ENCODE measurements around the gene SRSF7. TPM values are rescaled to one million over a fixed set of nuclear protein-coding genes. Genes with fewer than 3 reads are reported as not detected.
"Not testable (repeated sequence)": the region's sequence is repeated elsewhere in the genome, so short reads cannot be mapped to it uniquely, and the experiment has no call there.

The SRSF7 gene
- 121 TPM for total RNA-seq

DNA sequence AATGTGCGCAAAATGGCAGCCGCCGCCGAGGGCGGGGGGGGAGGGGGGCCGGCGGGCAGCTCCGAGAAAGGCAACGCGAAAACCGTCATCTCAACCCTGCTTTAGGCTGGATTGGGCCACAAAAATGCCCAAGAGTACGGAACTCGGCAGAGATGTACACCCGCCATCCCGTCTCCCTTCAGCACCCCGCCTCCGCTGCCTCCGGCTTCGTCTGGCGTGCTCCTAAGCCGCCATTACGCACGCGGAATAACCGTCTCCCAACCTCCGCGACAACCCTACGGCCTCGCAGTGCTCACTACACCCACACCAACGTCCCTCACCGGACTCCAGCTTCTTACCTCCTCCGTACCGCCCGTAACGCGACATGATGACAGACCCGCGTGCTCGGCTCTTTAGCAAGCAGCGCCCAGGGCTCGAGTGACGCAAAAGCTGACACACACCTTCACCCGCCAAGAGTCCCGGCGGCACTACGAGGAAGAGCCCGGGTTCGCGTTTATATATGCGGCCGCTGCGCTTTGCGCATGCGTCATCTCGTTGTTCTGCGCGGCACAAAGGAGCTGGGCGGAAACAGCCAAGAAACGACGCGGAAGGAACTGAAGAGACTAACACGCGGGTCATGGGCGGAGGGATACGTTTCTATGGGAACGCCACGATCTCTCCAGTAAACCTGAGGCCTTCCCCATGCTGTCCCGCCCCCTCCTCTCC, at the start of gene SRSF7:
Gene SRSF7, minus strand, starts transcription at position 471 of the 705 bp plus-strand sequence. Its CDS starts 105 bp downstream, at position 366.
- DNase-seq (ENCODE audit: low spot score): peak; percentile 99
- ATAC-seq: peak; percentile 96
- intact Hi-C loops (cut with DNase I): no loop called here

DNA sequence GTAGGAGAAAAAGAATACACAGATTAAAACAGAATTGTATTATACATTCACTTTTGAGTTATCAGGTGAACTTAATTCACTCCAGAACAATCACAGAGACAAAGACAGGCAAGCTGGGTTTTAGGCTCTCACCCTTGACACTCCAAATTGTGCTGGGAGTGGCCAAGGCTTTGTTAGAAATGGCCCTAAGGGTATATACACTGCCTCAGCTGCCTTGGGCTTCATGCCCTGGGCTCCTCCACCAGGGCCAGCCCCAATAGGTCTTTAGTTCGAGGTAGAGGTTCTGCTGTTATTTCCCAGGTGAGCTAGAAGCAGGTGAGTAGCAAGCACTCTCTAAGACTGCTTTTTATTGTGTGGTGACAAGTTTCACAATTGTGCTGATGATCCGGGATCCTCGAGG, 46.8 kb upstream of the SRSF7 start:
- DNase-seq (ENCODE audit: low spot score) (no peak), ATAC-seq (no peak)
- intact Hi-C loops (cut with DNase I): no loop called here

DNA sequence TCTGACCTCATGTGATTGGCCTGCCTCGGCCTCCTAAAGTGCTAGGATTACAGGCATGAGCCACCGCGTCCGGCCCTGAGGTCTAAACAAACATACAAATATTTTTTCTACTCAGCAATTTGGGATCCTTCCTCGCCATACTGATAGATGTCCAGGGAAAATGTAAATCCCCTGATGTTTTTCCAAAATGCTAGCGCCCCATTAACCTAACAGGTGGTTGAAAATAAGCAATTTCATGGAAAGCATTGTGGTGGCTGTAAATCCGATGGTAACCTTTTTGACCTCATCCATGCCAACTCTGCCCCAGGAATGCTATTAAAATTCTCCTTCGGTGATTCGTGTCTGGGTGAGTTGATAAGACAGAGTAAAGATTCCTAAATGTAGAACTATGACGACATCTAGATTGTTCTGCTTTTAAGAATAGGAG, 46.1 kb upstream of the SRSF7 start:
- intact Hi-C loops (cut with DNase I): no loop called here
- no peak for ATAC-seq
- DNase-seq (ENCODE audit: low spot score): no peak

DNA sequence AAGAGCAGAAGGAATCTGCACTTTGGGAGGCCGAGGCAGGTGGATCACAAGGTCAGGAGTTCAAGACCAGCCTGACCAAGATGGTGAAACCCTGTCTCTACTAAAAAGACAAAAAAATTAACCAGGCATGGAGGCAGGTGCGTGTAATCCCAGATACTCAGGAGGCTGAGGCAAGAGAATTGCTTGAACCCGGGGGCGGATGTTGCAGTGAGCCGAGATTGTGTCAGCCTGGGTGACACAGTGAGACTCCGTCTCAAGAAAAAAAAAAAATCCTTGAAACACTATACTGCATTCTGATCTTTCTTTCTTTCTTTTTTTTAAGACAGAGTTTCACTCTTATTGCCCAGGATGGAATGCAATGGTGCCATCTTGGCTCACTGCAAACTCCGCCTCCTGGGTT, 43.9 kb upstream of the SRSF7 start:
- DNase-seq (ENCODE audit: low spot score); ATAC-seq; intact Hi-C loops (cut with DNase I): not testable (repeated sequence)

DNA sequence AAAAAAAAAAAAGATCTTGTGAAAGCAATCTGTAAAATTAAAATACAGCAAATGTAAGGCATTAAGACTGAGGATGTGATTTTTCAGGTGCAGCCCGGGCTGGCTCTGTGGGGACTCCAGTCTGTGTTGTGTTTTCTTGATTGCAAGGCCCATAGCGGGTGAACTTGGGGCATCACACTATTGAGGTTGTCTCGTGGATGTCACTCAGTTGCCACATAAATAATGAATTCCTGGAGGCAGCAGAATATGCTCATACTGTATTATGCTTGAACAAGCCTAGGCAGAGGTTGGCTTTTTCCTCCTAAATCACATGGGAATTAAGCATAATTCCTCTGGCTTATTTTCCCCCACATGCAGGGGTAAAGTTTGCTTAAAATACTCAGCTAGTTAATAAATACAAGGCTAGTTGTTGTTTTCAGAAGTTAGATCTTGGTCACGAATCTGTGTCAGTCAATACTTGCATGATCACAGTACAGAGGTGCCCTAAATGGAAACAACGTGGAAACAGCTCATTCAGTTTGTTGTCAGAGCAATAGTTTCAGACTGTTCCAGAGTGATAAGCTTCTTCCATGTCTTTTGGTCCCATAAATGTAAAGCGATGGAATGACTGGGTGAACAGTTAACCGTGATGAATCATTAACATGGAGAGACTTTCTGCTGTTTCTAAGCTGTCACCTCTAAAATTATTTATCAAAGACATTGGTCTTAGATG, 43.2 kb upstream of the SRSF7 start:
- no peak for ATAC-seq
- DNase-seq (ENCODE audit: low spot score): no peak
- intact Hi-C loops (cut with DNase I): no loop called here

DNA sequence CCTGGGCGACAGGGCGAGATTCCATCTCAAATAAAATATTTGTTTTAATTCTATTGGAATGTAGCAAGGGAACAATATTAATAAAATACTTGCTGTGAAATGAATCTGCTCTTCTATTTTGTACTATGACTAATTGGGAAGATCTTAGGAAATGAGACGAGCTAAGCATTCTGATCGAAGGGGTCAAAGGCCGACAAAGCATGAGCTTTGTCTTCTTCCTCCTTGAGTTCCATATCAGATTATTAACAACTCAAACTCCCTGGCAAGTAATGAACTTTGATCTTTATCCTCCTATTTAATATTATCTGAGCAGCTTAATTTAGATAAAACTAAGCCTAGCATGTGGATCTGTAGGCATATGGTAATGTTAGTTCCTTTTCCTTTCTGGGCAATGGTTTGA, 42.4 kb upstream of the SRSF7 start:
- intact Hi-C loops (cut with DNase I): no loop called here
- ATAC-seq (no peak), DNase-seq (ENCODE audit: low spot score) (no peak)

DNA sequence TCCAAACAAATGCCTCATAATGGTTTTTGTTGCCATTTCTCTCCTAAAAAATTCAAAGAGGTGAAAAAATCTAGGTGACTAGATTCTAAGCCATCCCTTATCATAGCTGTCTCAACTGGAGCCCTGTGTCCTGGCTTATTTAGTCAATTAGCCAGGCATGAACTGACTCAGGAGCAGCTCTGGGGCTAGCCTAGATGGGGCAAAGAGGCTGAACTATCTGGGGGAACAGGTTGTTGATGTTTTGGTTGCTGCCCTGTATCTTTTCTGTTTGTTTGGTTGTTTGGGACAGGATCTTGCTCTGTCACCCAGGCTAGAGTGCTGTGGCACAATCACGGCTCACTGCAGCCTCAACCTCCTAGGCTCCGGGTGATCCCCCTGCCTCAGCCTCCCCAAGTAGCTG, 41.6 kb upstream of the SRSF7 start:
- intact Hi-C loops (cut with DNase I): no loop called here
- DNase-seq (ENCODE audit: low spot score) (no peak), ATAC-seq (no peak)

DNA sequence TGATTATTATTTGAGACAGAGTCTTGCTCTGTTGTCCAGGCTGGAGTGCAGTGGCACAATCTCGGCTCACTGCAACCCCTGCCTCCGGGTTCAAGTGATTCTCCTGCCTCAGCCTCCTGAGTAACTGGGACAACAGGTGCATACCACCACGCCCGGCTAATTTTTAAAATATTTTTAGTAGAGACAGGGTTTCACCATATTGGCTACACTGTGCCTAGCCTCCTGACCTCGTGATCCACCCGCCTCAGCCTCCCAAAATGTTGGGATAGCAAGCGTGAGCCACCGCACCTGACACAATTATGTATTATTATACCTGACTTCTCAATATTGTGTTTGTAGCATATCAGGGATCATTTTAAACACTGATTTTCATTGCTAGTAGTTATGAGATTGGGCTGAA, 41.2 kb upstream of the SRSF7 start:
- intact Hi-C loops (cut with DNase I); ATAC-seq; DNase-seq (ENCODE audit: low spot score): not testable (repeated sequence)

DNA sequence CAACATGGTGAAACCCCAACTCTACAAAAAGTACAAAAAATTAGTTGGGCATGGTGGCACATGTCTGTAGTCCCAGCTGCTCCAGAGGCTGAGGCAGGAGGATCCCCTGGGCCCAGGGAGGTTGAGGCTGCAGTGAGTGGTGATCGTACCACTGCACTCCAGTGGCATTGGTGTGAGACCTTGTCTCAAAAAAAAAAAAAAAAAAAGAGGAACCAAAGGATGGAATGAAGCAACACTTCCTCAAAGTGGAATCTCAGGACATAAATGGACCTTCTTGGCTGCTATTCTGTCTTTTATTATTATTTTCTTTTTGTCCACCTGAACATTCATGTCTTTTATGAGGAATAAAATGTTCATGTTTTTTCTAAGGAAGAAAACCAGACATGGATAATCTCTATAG, 40.6 kb upstream of the SRSF7 start:
- DNase-seq (ENCODE audit: low spot score) (no peak), ATAC-seq (no peak)
- intact Hi-C loops (cut with DNase I): no loop called here

DNA sequence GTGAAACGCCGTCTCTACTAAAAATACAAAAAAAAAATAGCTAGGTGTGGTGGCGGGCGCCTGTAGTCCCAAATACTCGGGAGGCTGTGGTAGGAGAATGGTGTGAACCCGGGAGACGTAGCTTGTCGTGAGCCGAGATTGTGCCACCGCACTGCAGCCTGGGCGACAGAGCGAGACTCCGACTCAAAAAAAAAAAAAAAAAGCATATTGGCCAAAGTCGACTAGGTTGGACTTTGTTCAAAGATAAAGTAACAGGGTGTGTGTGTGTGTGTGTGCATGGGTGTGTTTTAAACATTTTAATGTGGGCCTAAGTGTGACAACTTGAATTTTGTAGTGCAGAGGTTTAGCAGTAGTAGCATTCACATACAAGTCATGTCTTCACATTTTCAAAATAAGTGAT, 38.5 kb upstream of the SRSF7 start:
- ATAC-seq (no peak), DNase-seq (ENCODE audit: low spot score) (no peak)
- intact Hi-C loops (cut with DNase I): no loop called here

DNA sequence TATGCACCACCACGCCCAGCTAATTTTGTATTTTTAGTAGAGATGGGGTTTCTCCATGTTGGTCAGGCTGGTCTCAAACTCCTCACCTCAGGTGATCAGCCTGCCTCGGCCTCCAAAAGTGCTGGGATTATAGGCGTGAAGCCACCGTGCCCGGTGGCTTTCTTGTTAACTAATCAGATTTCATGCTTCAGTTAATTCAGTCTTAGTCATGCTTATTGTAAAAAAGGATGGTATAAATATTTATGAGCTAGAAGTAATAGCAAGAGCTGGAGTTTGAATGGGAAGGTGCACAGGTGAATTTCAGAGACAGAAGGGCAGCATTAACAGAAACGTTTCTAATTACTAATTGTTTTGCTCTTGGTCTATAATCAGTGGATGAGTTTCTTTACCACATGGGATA, 37.1 kb upstream of the SRSF7 start:
- ATAC-seq (no peak), DNase-seq (ENCODE audit: low spot score) (peak; percentile 28)
- intact Hi-C loops (cut with DNase I): no loop called here

DNA sequence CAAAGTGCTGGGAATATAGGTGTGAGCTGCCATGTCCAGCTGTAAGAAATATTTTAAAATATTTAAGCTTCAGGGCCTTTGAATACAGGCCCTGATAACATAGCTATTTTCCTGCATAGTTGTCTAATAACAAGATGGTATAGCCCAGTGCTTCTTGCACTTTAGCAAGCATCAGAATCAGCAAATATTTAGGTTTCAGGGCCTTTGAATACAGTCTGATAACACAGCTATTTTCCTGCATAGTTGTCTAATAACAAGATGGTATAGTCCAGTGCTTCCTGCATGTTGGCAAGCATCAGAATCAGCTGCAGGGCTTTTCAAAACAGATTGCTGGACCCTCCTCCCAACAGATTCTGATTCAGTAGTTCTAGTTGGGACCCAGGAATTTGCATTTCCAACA, 32.4 kb upstream of the SRSF7 start:
- intact Hi-C loops (cut with DNase I): no loop called here
- DNase-seq (ENCODE audit: low spot score): no peak
- ATAC-seq: no peak

DNA sequence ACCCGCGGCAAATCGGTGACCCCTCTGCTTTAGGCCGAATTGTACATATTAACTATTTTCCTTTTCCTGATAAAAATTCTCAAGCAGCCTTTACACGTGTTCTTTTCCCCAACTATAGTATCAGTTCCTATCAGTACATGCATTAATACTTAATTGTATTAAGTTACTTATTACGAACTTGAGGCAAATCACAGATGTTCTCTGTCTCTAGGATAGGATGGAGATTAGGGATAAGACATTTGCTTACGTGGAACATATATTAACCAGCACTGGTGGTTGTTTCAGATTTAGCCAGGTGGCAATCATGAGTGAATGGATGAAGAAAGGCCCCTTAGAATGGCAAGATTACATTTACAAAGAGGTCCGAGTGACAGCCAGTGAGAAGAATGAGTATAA, 27.5 kb upstream of the SRSF7 start:
- DNase-seq (ENCODE audit: low spot score): no peak
- ATAC-seq: no peak
- intact Hi-C loops (cut with DNase I): no loop called here

DNA sequence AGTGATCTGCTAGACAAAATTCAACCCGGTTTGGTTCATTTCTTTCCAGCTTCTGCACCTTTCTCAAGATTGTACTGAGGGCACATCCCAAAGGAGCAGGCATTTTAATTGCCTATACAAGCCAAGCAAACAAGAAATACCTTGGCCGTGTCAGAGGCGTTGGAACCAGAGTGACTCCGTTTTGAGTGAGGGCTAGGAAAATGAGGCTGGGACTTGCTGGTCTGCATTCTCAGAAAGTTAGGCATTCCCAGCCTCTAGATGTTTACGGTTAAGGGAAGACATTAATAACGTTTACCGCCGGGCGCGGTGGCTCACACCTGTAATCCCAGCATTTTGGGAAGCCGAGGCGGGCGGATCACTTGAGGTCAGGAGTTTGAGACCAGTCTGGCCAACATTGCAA, 25.4 kb upstream of the SRSF7 start:
- intact Hi-C loops (cut with DNase I): no loop called here
- no peak for ATAC-seq
- DNase-seq (ENCODE audit: low spot score): no peak

DNA sequence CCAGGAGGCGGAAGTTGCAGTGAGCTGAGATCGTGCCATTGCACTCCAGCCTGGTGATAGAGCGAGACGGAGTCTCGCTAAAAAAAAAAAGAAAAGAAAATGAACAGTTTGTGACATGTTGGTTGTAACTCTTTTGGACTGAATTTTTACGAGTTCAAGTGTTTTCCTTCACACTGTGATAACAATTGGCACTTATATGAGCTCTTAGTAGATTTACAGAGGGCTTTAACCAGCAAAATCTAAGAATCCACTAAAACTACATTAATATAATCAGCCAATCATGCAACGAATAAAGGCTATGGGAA, 24.7 kb upstream of the SRSF7 start:
- intact Hi-C loops (cut with DNase I): no loop called here
- no peak for DNase-seq (ENCODE audit: low spot score)
- no peak for ATAC-seq

DNA sequence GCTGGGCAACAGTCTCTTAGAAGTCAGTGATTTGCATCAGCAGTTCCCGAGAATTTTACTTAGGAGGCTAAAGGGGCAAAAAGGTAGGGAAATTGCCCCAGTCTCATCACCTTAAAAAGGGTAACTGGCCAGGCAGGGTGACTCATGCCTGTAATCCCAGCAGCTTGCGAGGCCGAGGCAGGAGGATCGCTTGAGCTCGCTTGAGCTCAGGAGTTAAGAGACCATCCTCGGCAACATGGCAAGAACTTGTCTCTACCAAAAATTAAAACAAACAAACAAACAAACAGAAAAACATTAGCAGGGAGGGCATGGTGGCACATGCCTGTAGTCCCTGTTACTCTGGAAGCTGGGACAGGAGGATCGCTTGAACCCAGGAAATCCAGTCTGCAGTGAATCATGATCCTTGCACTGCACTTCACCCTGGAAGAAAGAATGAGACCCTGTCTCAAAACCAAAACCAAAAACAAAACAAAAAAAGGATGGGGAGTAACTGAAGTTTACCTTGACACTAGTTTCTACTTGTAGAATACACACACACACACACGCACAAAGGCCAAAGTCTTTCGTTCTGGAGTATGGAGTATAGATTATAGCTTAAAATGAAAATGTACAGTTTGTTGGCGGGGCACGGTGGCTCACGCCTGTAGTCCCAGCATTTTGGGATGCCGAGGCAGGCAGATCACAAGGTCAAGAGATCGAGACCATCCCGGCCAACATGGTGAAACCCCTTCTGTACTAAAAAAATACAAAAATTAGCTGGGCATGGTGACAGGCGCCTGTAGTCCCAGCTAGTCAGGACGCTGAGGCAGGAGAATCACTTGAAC, 24.1 kb upstream of the SRSF7 start:
- intact Hi-C loops (cut with DNase I): no loop called here
- ATAC-seq (no peak), DNase-seq (ENCODE audit: low spot score) (no peak)

DNA sequence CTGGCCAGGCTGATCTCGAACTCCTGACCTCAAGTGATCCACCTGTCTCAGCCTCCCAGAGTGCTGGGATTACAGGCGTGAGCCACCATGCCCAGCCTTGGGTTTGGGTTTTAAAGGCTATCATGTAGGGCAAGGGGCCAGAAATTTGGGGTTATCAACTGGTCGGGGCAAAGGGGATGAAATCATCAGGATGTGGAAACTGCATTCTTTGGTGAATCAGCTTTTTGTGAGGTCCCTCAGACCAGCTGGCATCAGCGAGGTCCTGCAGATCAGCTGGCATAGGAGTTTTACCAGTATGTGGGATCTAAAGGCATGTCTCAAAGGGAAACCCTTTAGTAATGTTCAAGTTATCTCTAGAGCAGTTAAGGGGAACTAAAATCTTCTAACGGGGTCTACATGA, 20.5 kb upstream of the SRSF7 start:
- intact Hi-C loops (cut with DNase I): no loop called here
- ATAC-seq (no peak), DNase-seq (ENCODE audit: low spot score) (no peak)

DNA sequence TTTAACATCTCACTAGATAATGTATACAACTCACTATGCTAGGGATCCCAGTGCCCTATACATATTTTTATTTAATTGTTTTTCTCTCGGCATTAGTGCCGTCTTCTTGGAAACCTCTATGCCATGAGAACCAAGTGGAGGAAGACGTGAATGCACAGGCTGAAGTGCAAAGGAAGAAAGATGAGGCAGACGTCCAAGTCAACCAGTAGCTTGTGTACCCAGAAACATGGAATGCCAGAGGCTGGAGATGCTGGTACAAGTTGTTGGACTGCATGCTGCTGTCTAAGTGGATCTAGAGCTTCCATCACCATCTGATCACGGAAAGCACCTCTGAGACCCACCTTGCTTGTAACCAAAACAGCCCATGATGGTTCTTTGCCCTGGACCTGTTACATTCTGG, 14.4 kb upstream of the SRSF7 start:
- intact Hi-C loops (cut with DNase I): no loop called here
- DNase-seq (ENCODE audit: low spot score): no peak
- ATAC-seq: no peak

DNA sequence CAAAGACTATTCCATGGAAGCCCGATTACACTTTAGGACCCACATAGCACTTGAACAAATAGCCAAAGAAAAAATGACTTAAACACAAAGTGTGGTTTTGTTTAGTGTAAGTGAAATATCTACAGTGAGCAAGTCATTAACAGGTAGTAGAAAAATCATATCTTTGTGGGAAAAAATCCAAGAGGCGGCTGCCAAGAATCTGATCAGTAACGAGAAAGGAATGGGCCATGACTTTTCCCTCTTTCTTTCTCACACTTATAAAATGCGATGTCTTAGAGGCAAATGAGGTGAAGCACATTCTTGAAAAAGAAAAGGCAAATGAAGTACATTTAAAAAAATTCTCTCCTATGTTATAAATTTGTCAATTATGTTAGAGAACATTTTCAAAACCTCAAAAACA, 14.0 kb upstream of the SRSF7 start:
- intact Hi-C loops (cut with DNase I): no loop called here
- DNase-seq (ENCODE audit: low spot score) (no peak), ATAC-seq (no peak)

DNA sequence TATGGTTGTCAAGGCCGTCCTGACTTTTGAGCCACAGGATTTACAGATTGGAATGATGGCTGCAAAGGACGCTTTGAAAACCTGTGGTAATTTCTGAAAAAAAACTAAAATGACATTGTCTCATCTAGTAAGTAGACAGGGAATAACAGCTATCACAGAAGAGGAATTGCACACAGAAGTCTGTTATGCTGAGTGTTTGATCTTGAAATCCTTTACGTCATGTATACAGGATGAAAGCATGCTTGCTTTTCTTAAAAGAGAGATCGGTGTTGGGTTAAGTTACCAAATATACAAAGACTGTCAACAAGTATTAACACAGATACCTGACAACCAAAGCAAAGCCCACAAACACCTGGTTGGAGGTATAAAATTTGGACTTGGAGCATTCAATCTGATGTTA, 12.6 kb upstream of the SRSF7 start:
- ATAC-seq (no peak), DNase-seq (ENCODE audit: low spot score) (no peak)
- intact Hi-C loops (cut with DNase I): no loop called here

Data from sciatic nerve (tissue), 2 donors.